SW480 (cell line): ENCODE measurements around the gene GATA3.

Experiments used
- DNase-seq: peaks from one replicate; pipeline ENCODE4 v3.0.0-alpha.2; 2016; ENCODE audit warnings: low spot score

The GATA3 gene

DNA sequence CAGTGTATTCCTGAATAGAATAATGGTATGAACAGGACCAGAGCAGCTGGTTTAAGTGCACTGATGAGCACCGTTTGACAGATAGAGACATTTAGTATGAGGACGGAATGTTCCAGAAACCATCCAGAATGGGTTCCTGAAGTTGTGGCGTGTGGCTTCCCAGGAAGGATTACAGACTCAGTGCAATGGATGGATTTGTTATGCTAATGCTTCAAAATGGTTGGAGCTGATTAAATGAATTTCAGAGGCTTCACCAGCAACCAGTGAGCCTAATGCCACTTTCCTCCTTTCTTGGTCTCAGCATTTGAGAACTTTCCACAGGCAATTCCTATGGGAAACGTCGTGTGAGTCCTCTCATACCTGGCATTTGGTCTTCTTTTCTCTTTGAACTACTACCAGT is 9.9 kb downstream of the GATA3 start:
- DNase-seq: no peak

GRCh38 chr10:8065651-8066050 is 11.2 kb downstream of the GATA3 start:
- DNase-seq: no peak

DNA sequence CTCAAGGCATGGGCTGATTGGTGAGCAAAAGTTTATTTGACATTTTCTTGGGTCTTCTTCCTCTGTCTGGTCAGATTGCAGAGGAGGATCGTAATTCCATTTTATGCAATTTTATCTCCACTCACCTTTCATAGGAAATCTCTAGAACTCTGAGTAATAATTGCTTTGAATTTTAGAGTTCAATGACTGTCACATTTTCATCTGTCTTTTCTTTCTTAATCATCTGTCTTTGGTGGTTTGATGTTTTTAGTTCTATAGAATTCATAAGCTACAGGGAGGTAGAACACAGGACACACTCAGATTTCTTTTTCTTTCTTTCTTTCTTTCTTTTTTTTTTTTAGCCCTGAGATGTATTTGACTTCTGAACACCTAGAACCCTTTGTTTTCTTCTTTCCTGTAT is 11.6 kb downstream of the GATA3 start:
- no peak for DNase-seq

DNA sequence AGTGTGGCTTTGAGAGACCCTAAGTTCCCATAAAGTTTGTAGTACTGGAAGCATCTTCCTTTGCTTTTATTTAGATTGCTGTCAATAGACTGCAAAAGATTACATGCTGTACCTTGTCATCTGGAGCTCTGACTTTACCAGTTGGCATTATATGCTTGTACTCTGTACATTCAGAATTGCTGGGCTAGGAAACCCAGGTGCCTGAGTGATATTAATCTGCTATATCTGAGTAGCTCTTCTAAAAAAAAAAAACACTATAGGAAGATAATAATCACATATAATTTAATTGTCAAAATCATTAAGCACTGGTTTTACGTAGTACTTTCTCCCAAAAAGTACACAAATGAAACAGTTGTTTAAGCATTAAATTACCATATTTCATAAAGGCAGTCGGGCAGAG is 12.3 kb downstream of the GATA3 start:
- DNase-seq: no peak

DNA sequence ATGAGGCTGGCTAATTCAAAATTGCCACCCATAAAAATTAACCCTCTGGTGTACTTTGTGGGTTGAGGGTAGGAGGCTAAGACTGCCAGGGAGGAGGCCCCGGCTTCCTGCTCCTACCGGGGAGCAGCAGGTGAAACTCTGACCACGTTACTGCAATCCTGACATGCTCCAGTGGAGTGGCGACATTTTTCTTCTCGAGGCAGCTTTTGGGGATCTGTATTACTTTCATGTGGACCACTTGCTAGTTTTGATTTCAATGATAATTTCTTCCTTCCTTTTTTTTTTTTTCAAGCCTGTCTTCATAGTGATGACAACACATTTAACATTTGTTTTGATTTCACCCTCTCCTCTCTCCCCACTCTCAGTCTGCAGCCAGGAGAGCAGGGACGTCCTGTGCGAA is 14.6 kb downstream of the GATA3 start:
- no peak for DNase-seq

DNA sequence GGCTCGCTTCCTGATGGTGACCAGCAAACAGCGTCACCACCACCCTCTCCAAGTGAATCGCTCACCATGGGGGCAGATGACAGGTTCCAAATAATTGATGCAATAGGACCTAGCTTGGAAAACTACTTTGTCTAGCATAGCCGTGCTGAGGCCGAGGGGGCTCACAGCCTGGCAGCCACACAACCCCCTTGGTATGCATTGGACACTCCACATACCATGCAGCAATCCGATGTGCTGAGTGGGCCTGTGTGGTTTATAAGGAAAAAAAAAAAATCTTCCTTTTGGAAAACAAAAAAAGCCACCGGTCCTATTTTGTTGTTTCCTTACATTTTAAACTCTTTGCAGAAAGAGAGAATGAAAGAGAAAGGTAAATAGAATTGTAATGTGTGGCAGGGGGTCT is 15.1 kb downstream of the GATA3 start:
- no peak for DNase-seq

- no peak for DNase-seq
These were observed 16.0 kb downstream of the GATA3 start for GRCh38 chr10:8070440-8070839.

DNA sequence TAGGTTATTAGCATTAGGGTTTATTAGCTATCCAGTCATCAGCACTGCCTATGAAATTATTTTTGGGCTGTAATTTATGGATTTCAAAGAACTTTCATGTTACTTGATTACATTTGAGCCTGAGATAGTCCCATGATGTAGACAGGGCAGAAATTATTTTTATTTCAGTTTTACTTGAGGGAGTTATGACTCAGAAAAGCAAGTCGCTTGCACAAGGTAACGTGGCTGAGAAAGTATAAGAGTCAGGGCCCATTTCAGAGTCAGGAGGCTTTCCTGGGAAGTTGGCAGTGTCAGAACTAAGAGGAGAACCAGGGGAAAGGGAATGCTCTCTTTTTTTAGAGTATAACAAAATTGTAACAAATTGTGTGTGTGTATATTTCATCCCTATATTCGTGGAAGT is 16.5 kb downstream of the GATA3 start:
- DNase-seq: no peak

DNA sequence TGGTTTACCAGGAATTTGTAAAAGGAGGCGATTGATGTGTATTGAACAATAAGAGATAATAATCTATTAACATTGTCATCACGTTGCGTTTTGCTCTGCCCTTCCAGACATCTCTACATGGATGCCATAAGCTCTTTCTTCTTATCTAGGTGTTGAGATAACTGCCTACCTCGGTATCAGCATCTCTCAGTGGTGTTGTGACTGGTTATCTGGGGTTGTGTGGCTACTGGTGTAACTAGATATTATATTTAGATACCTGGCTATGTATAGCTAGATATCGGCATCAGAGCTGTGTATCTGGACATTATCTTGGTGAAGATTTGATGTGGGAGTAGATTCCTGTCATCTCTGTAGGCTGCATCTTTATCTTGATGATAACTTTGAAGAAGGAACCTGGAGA is 17.2 kb downstream of the GATA3 start:
- DNase-seq: no peak

DNA sequence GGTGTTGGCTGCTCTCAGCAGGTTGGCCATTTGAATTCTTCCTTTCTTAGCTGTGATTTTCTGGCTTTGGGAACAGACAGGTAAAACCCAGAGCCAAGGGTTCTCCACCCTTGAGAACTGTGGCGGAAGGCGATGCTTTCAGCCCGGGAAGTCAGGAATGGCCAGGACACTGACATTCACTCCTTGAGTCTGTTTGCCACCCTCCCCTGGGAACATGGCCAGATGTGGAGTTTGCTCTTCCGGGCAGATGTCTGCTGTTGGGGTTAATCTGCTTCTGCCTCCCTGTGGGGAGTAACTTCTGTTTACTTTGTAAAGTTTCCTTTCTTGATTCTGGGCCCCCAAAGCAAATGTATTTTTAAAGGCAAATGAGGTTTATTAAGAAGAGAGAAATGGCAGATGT is 17.7 kb downstream of the GATA3 start:
- DNase-seq: no peak

- no peak for DNase-seq
These were observed 19.4 kb downstream of the GATA3 start for GRCh38 chr10:8073691-8074416.

- no peak for DNase-seq
These were observed 20.4 kb downstream of the GATA3 start for GRCh38 chr10:8074881-8075280.

- DNase-seq: no peak
These were observed 21.1 kb downstream of the GATA3 start for GRCh38 chr10:8075282-8076260.

- DNase-seq: no peak
These were observed 22.4 kb downstream of the GATA3 start for GRCh38 chr10:8076933-8077332.

- no peak for DNase-seq
These were observed 23.5 kb downstream of the GATA3 start for GRCh38 chr10:8078027-8078426.

DNA sequence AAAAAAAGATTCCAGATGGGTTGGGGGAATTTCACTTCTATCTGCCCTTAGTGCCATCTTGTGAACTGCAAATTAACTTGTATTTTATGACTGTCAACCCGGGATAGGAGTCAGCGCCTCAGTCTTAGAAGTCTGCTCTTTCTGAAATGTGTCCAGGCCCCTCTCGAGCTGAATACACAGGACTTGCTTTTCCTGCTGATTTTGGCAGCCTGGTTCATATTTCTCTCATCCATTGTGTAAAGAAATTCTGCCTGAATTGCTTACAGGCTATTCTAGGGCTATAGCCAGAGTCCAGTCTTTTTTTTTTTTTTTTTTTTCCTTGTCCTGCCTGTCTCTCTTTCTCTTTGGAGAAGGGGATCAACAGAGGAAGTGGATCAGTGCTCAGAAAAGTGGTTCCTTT is 24.6 kb downstream of the GATA3 start:
- DNase-seq: no peak

DNA sequence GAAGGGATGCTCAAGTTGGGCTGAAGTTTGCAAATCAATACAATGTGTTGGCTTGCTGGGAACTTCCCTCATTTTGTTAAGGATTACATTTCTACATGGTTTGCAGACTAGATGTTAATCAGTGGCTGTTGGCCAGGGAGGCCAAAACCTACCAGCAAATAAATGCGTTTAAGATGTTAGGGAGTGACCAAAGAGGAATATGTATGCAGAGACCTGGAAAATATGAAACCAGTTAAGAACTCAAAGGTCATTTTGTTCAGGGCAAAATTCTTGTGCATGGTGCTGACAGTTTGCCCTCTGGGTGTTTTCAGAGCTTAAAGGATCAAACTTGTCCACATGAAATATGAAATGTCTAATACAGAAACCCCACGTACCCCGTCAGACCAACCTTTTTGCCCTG is 30.3 kb downstream of the GATA3 start:
- DNase-seq: no peak

DNA sequence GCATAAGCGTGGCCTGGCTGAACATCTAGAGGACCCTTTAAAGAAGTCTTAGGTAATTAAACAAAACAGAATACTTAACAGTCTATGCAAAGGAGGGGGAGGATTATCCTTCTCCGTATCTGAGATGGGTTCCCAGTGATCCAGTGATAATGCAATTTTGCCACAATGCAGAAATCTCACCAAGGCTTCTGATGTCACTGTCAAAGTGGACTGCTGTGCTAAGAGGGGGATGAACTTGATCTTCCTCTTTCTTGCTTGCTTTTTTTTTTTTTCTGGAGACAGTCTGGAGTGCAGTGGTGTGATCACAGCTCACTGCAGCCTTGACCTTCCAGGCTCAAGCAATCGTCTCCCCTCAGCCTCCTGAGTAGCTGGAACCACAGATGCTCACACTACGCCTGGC is 30.8 kb downstream of the GATA3 start:
- no peak for DNase-seq

- DNase-seq: no peak
These were observed 31.8 kb downstream of the GATA3 start for GRCh38 chr10:8086315-8086714.

GRCh38 chr10:8088504-8088903 is 34.0 kb downstream of the GATA3 start:
- DNase-seq: no peak

- DNase-seq: no peak
These were observed 37.9 kb downstream of the GATA3 start for GRCh38 chr10:8092428-8092827.

DNA sequence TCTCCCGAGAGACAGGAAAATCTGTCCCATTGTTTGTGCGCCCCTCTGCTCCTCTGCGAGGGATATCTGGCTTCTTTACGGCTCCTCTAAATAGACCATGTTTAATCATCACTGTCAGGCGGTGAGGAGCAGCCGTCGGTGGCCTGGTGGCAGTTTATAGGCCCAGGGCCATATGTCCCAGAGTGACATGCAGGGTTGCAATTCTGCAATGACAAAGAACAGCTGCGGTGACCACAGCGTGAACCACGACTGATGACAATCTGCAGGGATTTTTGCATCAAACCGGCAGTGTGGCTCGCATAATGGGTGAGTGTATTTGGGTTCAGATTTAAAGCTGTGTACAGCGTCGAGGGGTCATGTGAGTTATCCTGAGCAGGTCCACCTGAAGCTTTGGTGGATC is 41.5 kb downstream of the GATA3 start:
- no peak for DNase-seq

GRCh38 chr10:8096931-8097330 is 42.4 kb downstream of the GATA3 start:
- DNase-seq: no peak
